Ovary (tissue), 9 donors: Measurements from ENCODE around the gene ADAM30. TPM values are rescaled to one million over a fixed set of nuclear protein-coding genes. Genes with fewer than 3 reads are reported as not detected.

Experiments
- DNase-seq, 5 donors: peaks; one replicate each; pipeline ENCODE4 v3.0.0-alpha.2; 2019 to 2020
- H3K27ac ChIP-seq, 2 donors: fragments of 200-600 bp; one replicate each; pipeline versions ENCODE4 v1.5.1 to v1.8.0; 2019 to 2022
- H3K27me3 ChIP-seq: fragments of 200-600 bp; one replicate; pipeline ENCODE4 v1.8.0; 2022
- H3K36me3 ChIP-seq: fragments of 200-600 bp; sonication (generic); one replicate; pipeline ENCODE4 v1.5.1; 2019
- H3K4me1 ChIP-seq: one replicate; pipeline ENCODE4 v1.8.1; 2013; ENCODE audit warnings: mild to moderate bottlenecking, moderate library complexity; ENCODE audit not compliant: insufficient read depth
- H3K4me3 ChIP-seq: fragments of 200-600 bp; sonication (generic); one replicate; pipeline ENCODE4 v1.5.1; 2017
- H3K9me3 ChIP-seq, 2 donors: fragments of 200-600 bp in 1 of 2; sonication (generic) in 1 of 2; one replicate each; pipeline versions ENCODE4 v1.5.1 to v1.8.1; 2013 to 2019; ENCODE audit warnings: mild to moderate bottlenecking in 1 of 2, moderate library complexity in 1 of 2
- CTCF ChIP-seq, 3 donors: fragments of 450-650 bp in 2 of 3; fragments of 200-600 bp in 1 of 3; IDR thresholded peaks; one replicate each; pipeline versions ENCODE4 v1.5.1 to v1.8.0; 2016 to 2022; ENCODE audit warnings: antibody characterized with exemption in 3 of 3, mild to moderate bottlenecking in 1 of 3
- EP300 ChIP-seq: sonication (generic); formaldehyde crosslinking; IDR thresholded peaks from one replicate; pipeline ENCODE4 v1.6.1; 2017; ENCODE audit warnings: antibody characterized with exemption
- POLR2A ChIP-seq: fragments of 450-650 bp; IDR thresholded peaks from one replicate; pipeline ENCODE4 v1.6.1; 2017; ENCODE audit warnings: antibody characterized with exemption, mild to moderate bottlenecking, moderate library complexity
- WGBS, 3 donors: extraction: QIAGEN DNeasy Blood & Tissue Kit in 1 of 3; methylation state at CpG; one replicate each; pipeline versions ENCODE4 v1.1.5 to v1.1.7; 2013 to 2017; 5-methylcytosine and 5-hydroxymethylcytosine counted together
- intact Hi-C, 4 donors: fragments of 100-400 bp; cut with DNase I; formaldehyde crosslinking; loops; one replicate each; pipeline versions ENCODE4 v1.11.0 to v1.15.1; 2022 to 2023
- polyA plus RNA-seq, 2 donors: library from polyadenylated mRNA; stranded (reverse); fragments of 200-250 nt in 1 of 2; fragments of 350-450 nt in 1 of 2; fragmentation: Illumina TruSeq in 1 of 2; extraction: RNeasy Lipid Tissue Mini Kit (QIAGEN cat#74804) in 1 of 2; gene quantifications; one replicate each; pipeline ENCODE4 v1.2.3, GENCODE V29; 2013 to 2014
- total RNA-seq, 7 donors: library from RNA; depleted of rRNA in 2 of 7; stranded (reverse); fragments of >200 nt in 2 of 7; fragmentation: NEBNext Ultra II Directional in 3 of 7; extraction: Animal tissue kit (Norgen Biotek cat#: 25700) in 3 of 7; gene quantifications; one replicate each; pipeline versions ENCODE4 v1.1.0 to v1.2.4, GENCODE V29; 2016 to 2023
- donor health status: DM: no; HTN: no; CAD: no; lungs with moderate emphysema.
- donor health status: DM: no; HTN: no; CAD: no.
- donor health status: Bipolar disorder and iron deficiency.
- donor health status: DM: yes; HTN: yes; CAD: no.
- donor health status: DM: no; HTN: no; CAD: no.
- donor health status: DM: yes; HTN: yes; CAD: no.

Gene ADAM30
- total and polyA plus RNA-seq, 9 donors = not detected

- H3K27me3 ChIP-seq = no peaks in the 10 kb centered on the region
- TF ChIP-seq POLR2A = no peak
These were observed 13.9 kb downstream of the ADAM30 start for GRCh38 chr1:119882132-119883049.

GRCh38 chr1:119879510-119880434 lies 16.5 kb downstream of the ADAM30 start:
- Histone ChIP-seq H3K9me3 (no peaks in the 10 kb centered on the region), H3K36me3 (no peaks in the 10 kb centered on the region), H3K27me3 (no peaks in the 10 kb centered on the region), H3K4me3 (no peak overlapping the region), H3K27ac (no peak overlapping the region), H3K4me1 (no peaks in the 10 kb centered on the region)
- TF ChIP-seq EP300 (no peak), CTCF (IDR thresholded peaks at IDR 0.05) (no peak), POLR2A (no peak)
- WGBS, 3 donors = 86 to 88% (median 87%) methylated on average over 12 of the region's 12 CpGs
- intact Hi-C loops = no loop called here
- DNase-seq = no peak

More at GRCh38 chr1:119882132-119883049, 13.9 kb downstream of the ADAM30 start:
- Histone ChIP-seq H3K4me3 (no peak overlapping the region), H3K9me3 (no peaks in the 10 kb centered on the region), H3K27ac (no peak overlapping the region), H3K4me1 (no peaks in the 10 kb centered on the region), H3K36me3 (no peaks in the 10 kb centered on the region)
- 44 to 75% (median 69%) methylated on average over 5 of the region's 5 CpGs for WGBS, 3 donors
- intact Hi-C loops = no loop called here
- no peak for DNase-seq

- H3K9me3 ChIP-seq = no peaks in the 10 kb centered on the region
These were observed 18.1 kb downstream of the ADAM30 start for GRCh38 chr1:119878171-119878570.

GRCh38 chr1:119874186-119874585 lies 22.1 kb downstream of the ADAM30 start:
- Histone ChIP-seq H3K4me3 (no peak overlapping the region), H3K4me1 (peaks cover 2% of the 10 kb centered on the region), H3K9me3 (no peaks in the 10 kb centered on the region), H3K27ac (no peak overlapping the region), H3K27me3 (no peaks in the 10 kb centered on the region), H3K36me3 (no peaks in the 10 kb centered on the region)
- intact Hi-C loops = no loop called here
- WGBS, 3 donors = 68 to 80% (median 72%) methylated on average over 2 of the region's 2 CpGs
- TF ChIP-seq CTCF (IDR thresholded peaks at IDR 0.05) = no peak
- TF ChIP-seq POLR2A = no peak
- TF ChIP-seq EP300 = no peak
- no peak for DNase-seq

More at GRCh38 chr1:119878171-119878570, 18.1 kb downstream of the ADAM30 start:
- Histone ChIP-seq H3K27me3 (no peaks in the 10 kb centered on the region), H3K27ac (no peak overlapping the region), H3K4me1 (peaks cover 2% of the 10 kb centered on the region), H3K4me3 (no peak overlapping the region), H3K36me3 (no peaks in the 10 kb centered on the region)
- DNase-seq = no peak
- intact Hi-C loops = no loop called here
- no peak for TF ChIP-seq EP300
- TF ChIP-seq CTCF (IDR thresholded peaks at IDR 0.05) = no peak
- TF ChIP-seq POLR2A = no peak
